Esophagus (tissue), 2 donors: ENCODE data around the gene CALHM4. TPM values are rescaled to one million over a fixed set of nuclear protein-coding genes. Genes with fewer than 3 reads are reported as not detected.

ENCODE experiments used
- H3K27ac ChIP-seq, 2 donors: one replicate each; pipeline ENCODE4 v1.5.1; 2013; ENCODE audit warnings: low read depth in 2 of 2, mild to moderate bottlenecking in 2 of 2, inconsistent platforms in 1 of 2, low read length in 1 of 2, moderate library complexity in 1 of 2
- H3K27me3 ChIP-seq, 2 donors: one replicate each; pipeline ENCODE4 v1.6.1; 2013; ENCODE audit warnings: low read length in 2 of 2, control low read depth in 1 of 2, mild to moderate bottlenecking in 1 of 2; ENCODE audit not compliant: insufficient read depth in 2 of 2, control insufficient read depth in 1 of 2
- H3K36me3 ChIP-seq, 2 donors: one replicate each; pipeline ENCODE4 v1.6.1; 2013; ENCODE audit warnings: low read length in 1 of 2; ENCODE audit not compliant: control insufficient read depth in 2 of 2, insufficient read depth in 2 of 2
- H3K4me1 ChIP-seq, 2 donors: one replicate each; pipeline ENCODE4 v1.6.1; 2013; ENCODE audit warnings: low read length in 1 of 2; ENCODE audit not compliant: control insufficient read depth in 2 of 2, insufficient read depth in 2 of 2
- H3K4me3 ChIP-seq, 2 donors: one replicate each; pipeline ENCODE4 v1.5.1; 2013; ENCODE audit warnings: low read length in 2 of 2, mild to moderate bottlenecking in 2 of 2, low read depth in 1 of 2, moderate library complexity in 1 of 2
- H3K9me3 ChIP-seq, 2 donors: one replicate each; pipeline ENCODE4 v1.6.1; 2013; ENCODE audit warnings: mild to moderate bottlenecking in 2 of 2, low read depth in 1 of 2, low read length in 1 of 2, moderate library complexity in 1 of 2; ENCODE audit not compliant: control insufficient read depth in 2 of 2, insufficient read depth in 1 of 2
- WGBS, 2 donors: extraction: QIAGEN DNeasy Blood & Tissue Kit; methylation state at CpG; one replicate each; pipeline ENCODE4 v1.1.7; 2013; 5-methylcytosine and 5-hydroxymethylcytosine counted together
- polyA plus RNA-seq, 2 donors: library from polyadenylated mRNA; stranded (reverse); fragments of 200-250 nt; gene quantifications; one replicate each; pipeline ENCODE4 v1.2.3, GENCODE V29; 2013
- donor health status: healthy with polysubstance abuse.
- donor health status: Bipolar disorder and iron deficiency.

Gene CALHM4
- polyA plus RNA-seq, 2 donors, result not detected

- H3K36me3 ChIP-seq, result no peaks in the 10 kb centered on the region
- no peak overlapping the region for H3K27ac ChIP-seq
- H3K4me3 ChIP-seq, result no peak overlapping the region
- peaks cover 0 to 6% of the 10 kb centered on the region in 2 donors for H3K4me1 ChIP-seq
- 68 to 73% methylated on average over 2 of the region's 2 CpGs for WGBS, 2 donors
- H3K9me3 ChIP-seq, result no peaks in the 10 kb centered on the region
- no peaks in the 10 kb centered on the region for H3K27me3 ChIP-seq
These were observed 6.6 kb downstream of the CALHM4 start for GRCh38 chr6:116560130-116560529.

- WGBS, 2 donors, result 45 to 46% methylated on average over 9 of the region's 9 CpGs
- Histone ChIP-seq H3K36me3 (no peaks in the 10 kb centered on the region), H3K27ac (no peak overlapping the region), H3K4me1 (peaks cover 0 to 8% of the 10 kb centered on the region in 2 donors), H3K27me3 (no peaks in the 10 kb centered on the region), H3K4me3 (no peak overlapping the region), H3K9me3 (no peaks in the 10 kb centered on the region)
These were observed 7.9 kb downstream of the CALHM4 start for GRCh38 chr6:116561377-116562018.

GRCh38 chr6:116562019-116562403 is 8.5 kb downstream of the CALHM4 start:
- Histone ChIP-seq H3K9me3 (no peaks in the 10 kb centered on the region), H3K27ac (no peak overlapping the region), H3K4me3 (no peak overlapping the region), H3K36me3 (no peaks in the 10 kb centered on the region), H3K27me3 (no peaks in the 10 kb centered on the region), H3K4me1 (peaks cover 0 to 8% of the 10 kb centered on the region in 2 donors)
- WGBS, 2 donors, result 91 to 95% methylated on average over 4 of the region's 4 CpGs

GRCh38 chr6:116562614-116563013 is 9.1 kb downstream of the CALHM4 start:
- Histone ChIP-seq H3K9me3 (no peaks in the 10 kb centered on the region), H3K27ac (no peak overlapping the region), H3K36me3 (no peaks in the 10 kb centered on the region), H3K4me3 (no peak overlapping the region), H3K27me3 (no peaks in the 10 kb centered on the region), H3K4me1 (peaks cover 0 to 7% of the 10 kb centered on the region in 2 donors)
- 62 to 68% methylated on average over 3 of the region's 3 CpGs for WGBS, 2 donors

GRCh38 chr6:116563830-116564229 is 10.3 kb downstream of the CALHM4 start:
- H3K4me1 ChIP-seq, result peaks cover 0 to 5% of the 10 kb centered on the region in 2 donors
- H3K27me3 ChIP-seq, result no peaks in the 10 kb centered on the region
- H3K27ac ChIP-seq, result no peak overlapping the region
- H3K9me3 ChIP-seq, result no peaks in the 10 kb centered on the region
- no peak overlapping the region for H3K4me3 ChIP-seq
- 93 to 95% methylated on average over 9 of the region's 9 CpGs for WGBS, 2 donors
- no peaks in the 10 kb centered on the region for H3K36me3 ChIP-seq

GRCh38 chr6:116564311-116564710 is 10.8 kb downstream of the CALHM4 start:
- WGBS, 2 donors, result 77 to 86% methylated on average over 7 of the region's 7 CpGs
- Histone ChIP-seq H3K4me3 (no peak overlapping the region), H3K9me3 (no peaks in the 10 kb centered on the region), H3K4me1 (peaks cover 0 to 5% of the 10 kb centered on the region in 2 donors), H3K36me3 (no peaks in the 10 kb centered on the region), H3K27me3 (no peaks in the 10 kb centered on the region), H3K27ac (no peak overlapping the region)

GRCh38 chr6:116564921-116565872 is 11.6 kb downstream of the CALHM4 start:
- Histone ChIP-seq H3K4me1 (peaks cover 0 to 5% of the 10 kb centered on the region in 2 donors), H3K27ac (no peak overlapping the region), H3K4me3 (peak overlapping the region; percentile 10 to 50), H3K9me3 (no peaks in the 10 kb centered on the region), H3K36me3 (no peaks in the 10 kb centered on the region), H3K27me3 (no peaks in the 10 kb centered on the region)
- WGBS, 2 donors, result 46% methylated on average over 42 of the region's 42 CpGs

GRCh38 chr6:116568111-116568510 is 14.6 kb downstream of the CALHM4 start:
- Histone ChIP-seq H3K9me3 (no peaks in the 10 kb centered on the region), H3K4me1 (peaks cover 2 to 5% of the 10 kb centered on the region in 2 donors), H3K36me3 (no peaks in the 10 kb centered on the region), H3K27ac (no peak overlapping the region), H3K4me3 (no peak overlapping the region), H3K27me3 (no peaks in the 10 kb centered on the region)

GRCh38 chr6:116568821-116569755 is 15.5 kb downstream of the CALHM4 start:
- H3K27ac ChIP-seq, result no peak overlapping the region
- no peaks in the 10 kb centered on the region for H3K27me3 ChIP-seq
- H3K36me3 ChIP-seq, result no peaks in the 10 kb centered on the region
- no peak overlapping the region for H3K4me3 ChIP-seq
- no peaks in the 10 kb centered on the region for H3K9me3 ChIP-seq
- H3K4me1 ChIP-seq, result peaks cover 2 to 5% of the 10 kb centered on the region in 2 donors
- WGBS, 2 donors, result 56 to 57% methylated on average over 7 of the region's 7 CpGs
